K562 (cell line): Measurements from ENCODE around the gene AFG1L. TPM values are rescaled to one million over a fixed set of nuclear protein-coding genes. Genes with fewer than 3 reads are reported as not detected.

Source experiments
- ATAC-seq: fragments of 200-7000 bp; cut with Tn5 transposase; 3 replicates; pipeline ENCODE4 v1.9.1; 2020; ENCODE audit warnings: moderate library complexity
- BruUV-seq: library from RNA; stranded (reverse); fragments of 400-500 nt; replicated peaks from 2 replicates; lab custom pipeline; 2021; lab: Mats Ljungman, UMichigan
- CTCF ChIA-PET: fragments of 300-600 bp; formaldehyde crosslinking; extraction: SDS; loops from one replicate; lab custom pipeline; 2021; ENCODE audit warnings: low intra/inter-chr PET ratio; lab: Yijun Ruan, JAX
- POLR2A ChIA-PET: fragments of 300-600, 350-650 bp; sonication (Branson Sonifier 250); formaldehyde crosslinking; extraction: SDS; loops from one replicate; lab custom pipeline; 2021; ENCODE audit warnings: antibody characterized with exemption, inconsistent platforms; lab: Yijun Ruan, JAX
- DNase-seq, 4 experiments: peaks; one replicate each; pipeline versions ENCODE4 v3.0.0 to v3.0.0-alpha.2; 2011 to 2018; ENCODE audit warnings: low spot score in 3 of 4, mixed read lengths in 3 of 4; ENCODE audit errors: extremely low read depth in 1 of 4
- FAIRE-seq: peaks from 2 replicates; lab custom pipeline; 2011; peaks lifted over from hg19 to GRCh38; lab: Jason Lieb, UNC
- H2AFZ ChIP-seq: 2 replicates; pipeline ENCODE4 v1.6.0; 2011; ENCODE audit warnings: low read depth, low read length, control low read depth, inconsistent platforms
- H3K27ac ChIP-seq: fragments of 200-600 bp; 3 replicates; pipeline ENCODE4 v1.8.0; 2011; ENCODE audit warnings: low read depth, mild to moderate bottlenecking, control low read depth, inconsistent platforms, low read length, moderate library complexity, mixed read lengths; ENCODE audit errors: extremely low read depth
- H3K27me3 ChIP-seq, 2 experiments: fragments of 300-600 bp in 1 of 2; 2 replicates in 1 of 2; 3 replicates in 1 of 2; pipeline versions ENCODE4 v1.6.0 to v1.8.0; 2011; ENCODE audit warnings: inconsistent platforms in 2 of 2, low read length in 2 of 2, mild to moderate bottlenecking in 1 of 2, mixed read lengths in 1 of 2, moderate library complexity in 1 of 2; ENCODE audit not compliant: control insufficient read depth in 2 of 2, insufficient read depth in 2 of 2
- H3K36me3 ChIP-seq: fragments of 300-600 bp; 3 replicates; pipeline ENCODE4 v1.8.0; 2011; ENCODE audit warnings: mild to moderate bottlenecking, low read length, inconsistent platforms; ENCODE audit not compliant: control insufficient read depth, insufficient read depth
- H3K4me1 ChIP-seq, 2 experiments: fragments of 200-600 bp in 1 of 2; replicated peaks in 1 of 2; 2 replicates in 1 of 2; 3 replicates in 1 of 2; pipeline versions ENCODE4 v1.5.1 to v1.8.0; 2011; ENCODE audit warnings: inconsistent platforms in 2 of 2, low read length in 2 of 2, mild to moderate bottlenecking in 1 of 2, mixed read lengths in 1 of 2, moderate library complexity in 1 of 2; ENCODE audit not compliant: control insufficient read depth in 2 of 2, insufficient read depth in 2 of 2
- H3K4me2 ChIP-seq: 2 replicates; pipeline ENCODE4 v1.6.1; 2011; ENCODE audit warnings: low read length, control low read depth, inconsistent platforms, mixed read lengths; ENCODE audit not compliant: insufficient read depth
- H3K4me3 ChIP-seq: fragments of 200-600 bp; sonication (generic), shearing (Covaris generic); 2 replicates; pipeline ENCODE4 v1.5.1; 2016; ENCODE audit warnings: control low read depth, inconsistent platforms
- H3K79me2 ChIP-seq: fragments of 200-600 bp; 3 replicates; pipeline ENCODE4 v1.8.0; 2011; ENCODE audit warnings: low read length, inconsistent platforms; ENCODE audit not compliant: control insufficient read depth, insufficient read depth
- H3K9ac ChIP-seq, 2 experiments: 2 replicates each; pipeline versions ENCODE4 v1.6.0 to v1.6.1; 2011; ENCODE audit warnings: low read depth in 2 of 2, low read length in 2 of 2, control low read depth in 1 of 2, inconsistent platforms in 1 of 2, mild to moderate bottlenecking in 1 of 2, mixed read lengths in 1 of 2; ENCODE audit not compliant: insufficient read depth in 1 of 2
- H3K9me1 ChIP-seq: one replicate; pipeline ENCODE4 v1.6.0; 2011; ENCODE audit warnings: inconsistent platforms, mild to moderate bottlenecking, low read length, moderate library complexity; ENCODE audit not compliant: control insufficient read depth, insufficient read depth
- H3K9me3 ChIP-seq: replicated peaks from 2 replicates; pipeline ENCODE4 v1.5.1; 2011; ENCODE audit warnings: low read depth, low read length, inconsistent platforms; ENCODE audit not compliant: control insufficient read depth, insufficient read depth
- H4K20me1 ChIP-seq: replicated peaks from 2 replicates; pipeline ENCODE4 v1.6.1; 2011; ENCODE audit warnings: low read length, inconsistent platforms, mixed read lengths; ENCODE audit not compliant: control insufficient read depth, insufficient read depth
- DMBX1 ChIP-seq: fragments of 250-450 bp; sonication (Bioruptor Pico); IDR thresholded peaks from 2 replicates; pipeline ENCODE4 v1.8.0; 2022; ENCODE audit warnings: inconsistent platforms, mild to moderate bottlenecking, moderate library complexity, borderline replicate concordance
- HNRNPLL ChIP-seq: fragments of 200-400 bp; formaldehyde crosslinking; IDR thresholded peaks from 2 replicates; pipeline ENCODE4 v1.6.1; 2017; ENCODE audit warnings: low read length, low read depth, mild to moderate bottlenecking; ENCODE audit not compliant: poor library complexity, severe bottlenecking
- RAD21 ChIP-seq, 2 experiments: fragments of 250-450 bp in 1 of 2; fragments of 450-650 bp in 1 of 2; sonication (Bioruptor Pico) in 1 of 2; formaldehyde crosslinking in 1 of 2; IDR thresholded peaks in 1 of 2; conservative IDR thresholded peaks in 1 of 2; 2 replicates each; pipeline versions ENCODE4 v1.4.0 to v1.8.0; 2020 to 2022; ENCODE audit warnings: mild to moderate bottlenecking in 2 of 2, moderate library complexity in 1 of 2
- SAP30 ChIP-seq: fragments of 200-600 bp; sonication (generic); IDR thresholded peaks from 2 replicates; pipeline ENCODE4 v1.6.1; 2012; ENCODE audit warnings: borderline replicate concordance, low read depth, mild to moderate bottlenecking, moderate library complexity, low read length, control low read depth, inconsistent platforms; ENCODE audit not compliant: insufficient read depth, poor library complexity, severe bottlenecking
- ZFP1 ChIP-seq: fragments of 450-650 bp; formaldehyde crosslinking; IDR thresholded peaks from 2 replicates; pipeline ENCODE4 v1.4.0; 2020; ENCODE audit warnings: mild to moderate bottlenecking, mixed read lengths
- ZFPM2 ChIP-seq: fragments of 250-450 bp; sonication (Bioruptor Pico); IDR thresholded peaks from 2 replicates; pipeline ENCODE4 v1.5.1; 2022; ENCODE audit warnings: mild to moderate bottlenecking
- ZNF24 ChIP-seq: fragments of 450-650 bp; IDR thresholded peaks from 2 replicates; pipeline ENCODE4 v1.6.1; 2016
- ZNF449 ChIP-seq: fragments of 250-450 bp; sonication (Bioruptor Pico); IDR thresholded peaks from 2 replicates; pipeline ENCODE4 v1.8.0; 2022; ENCODE audit warnings: moderate library complexity, mild to moderate bottlenecking, inconsistent platforms
- WGBS: fragments of 100-300 bp; shearing (Covaris generic); methylation state at CpG from one replicate; pipeline ENCODE4 v1.1.6; 2016; ENCODE audit warnings: low coverage, mixed read lengths; ENCODE audit not compliant: insufficient coverage; ENCODE audit errors: missing lambda C conversion rate; 5-methylcytosine and 5-hydroxymethylcytosine counted together
- in situ Hi-C: fragments of 300-500 bp; cut with MboI; formaldehyde crosslinking; loops from 4 replicates; pipeline ENCODE4 v1.15.0; 2018; ENCODE audit warnings: inconsistent platforms, mixed read lengths
- intact Hi-C: fragments of 100-400 bp; cut with micrococcal nuclease; formaldehyde crosslinking; loops from 2 replicates; pipeline ENCODE4 v1.14.2; 2022
- polyA plus RNA-seq, 8 experiments: library from polyadenylated mRNA; depleted of rRNA in 4 of 8; stranded (reverse) in 5 of 8; unstranded in 3 of 8; fragments of >200 nt; fragmentation: Nextera tagmentation in 2 of 8; fragmentation: Illumina TruSeq in 1 of 8; extraction: Ambion mirVana in 2 of 8; extraction: Trizol in 1 of 8; gene quantifications; 2 replicates each; pipeline versions ENCODE4 v1.2.1 to v1.2.3, GENCODE V29; 2011 to 2014; ENCODE audit warnings: inconsistent platforms in 1 of 8, missing spikeins in 1 of 8
- total RNA-seq, 7 experiments: library from RNA; depleted of rRNA in 6 of 7; stranded (reverse); fragments of >200 nt in 6 of 7; fragmentation: Illumina TruSeq in 2 of 7; extraction: Trizol in 2 of 7; gene quantifications; 2 replicates each; pipeline versions ENCODE4 v1.2.1 to v1.2.3, GENCODE V29; 2011 to 2021; ENCODE audit warnings: low replicate concordance in 1 of 7

AFG1L gene
- total and polyA plus RNA-seq, 9 of the 15 experiments (the other 6 are each of a cell fraction or from before 2014, with no cell fraction given): 2.2 to 15.5 (median 5.8) TPM

GRCh38 chr6:108295676-108296075, 822 bp downstream of the AFG1L start:
- no peaks in the 10 kb centered on the region for H3K9me3 ChIP-seq
- H3K27me3 ChIP-seq: no peaks in the 10 kb centered on the region
- BruUV-seq: no TSS peak
- peaks cover 32% of the 10 kb centered on the region for H3K79me2 ChIP-seq
- DNase-seq: no peak
- H3K4me2 ChIP-seq: peak overlapping the region; percentile 90
- peak overlapping the region; percentile 55 for H3K4me3 ChIP-seq
- H4K20me1 ChIP-seq: no peaks in the 10 kb centered on the region
- peak overlapping the region; percentile 95 for H2AFZ ChIP-seq
- intact Hi-C loops: loop anchor here (1.0 to 2.0 kb wide), 2 partner anchors 35 to 66 kb away; partner anchors contain the start of gene SNX3
- no peaks in the 10 kb centered on the region; the same call in 2 of the 3 replicates for H3K36me3 ChIP-seq
- TF ChIP-seq ZNF449 (no peak), ZNF24 (peak; percentile 93), HNRNPLL (peak; percentile 75), DMBX1 (CRISPR knock-in tag) (no peak), SAP30 (peak; percentile 10), ZFPM2 (0 out of 2 replicates have a peak, but pooled peaks have one; percentile 35), RAD21 (CRISPR knock-in tag; conservative IDR thresholded peaks at IDR 0.05 in 1 of 2, IDR thresholded peaks at IDR 0.05 in 1 of 2) (0 out of 4 replicates have a peak, but pooled peaks of 1 of the 2 experiments have one; percentile 14), ZFP1 (CRISPR knock-in tag) (no peak)
- TF ChIP-seq, all 486 proteins: peak for 5
- in situ Hi-C loops: no loop called here
- ChIA-PET CTCF (no interaction called here), POLR2A (interaction anchor here (1.2 to 2.1 kb wide), 3 partner anchors 20 to 35 kb away, joined by 5 to 6 read pairs (median 5); partner anchors contain the start of gene SNX3)
- H3K9me1 ChIP-seq: no peaks in the 10 kb centered on the region
- ATAC-seq: no peak
- FAIRE-seq: no peak
- peak overlapping the region; percentile 88 to 97 for H3K9ac ChIP-seq
- H3K27ac ChIP-seq: peak overlapping the region; percentile 90
- peaks cover 3 to 14% of the 10 kb centered on the region in 2 experiments; a peak in 3 of 5 replicates for H3K4me1 ChIP-seq
- WGBS: under 1% methylated on average over 7 of the region's 7 CpGs
